ENCODE data around the gene EMX1. TPM values are rescaled to one million over a fixed set of nuclear protein-coding genes. Genes with fewer than 3 reads are reported as not detected.

EMX1 gene
- total and polyA plus RNA-seq, 9 donors: 0.20 to 1.1 (median 0.28) TPM; not detected in 5

DNA sequence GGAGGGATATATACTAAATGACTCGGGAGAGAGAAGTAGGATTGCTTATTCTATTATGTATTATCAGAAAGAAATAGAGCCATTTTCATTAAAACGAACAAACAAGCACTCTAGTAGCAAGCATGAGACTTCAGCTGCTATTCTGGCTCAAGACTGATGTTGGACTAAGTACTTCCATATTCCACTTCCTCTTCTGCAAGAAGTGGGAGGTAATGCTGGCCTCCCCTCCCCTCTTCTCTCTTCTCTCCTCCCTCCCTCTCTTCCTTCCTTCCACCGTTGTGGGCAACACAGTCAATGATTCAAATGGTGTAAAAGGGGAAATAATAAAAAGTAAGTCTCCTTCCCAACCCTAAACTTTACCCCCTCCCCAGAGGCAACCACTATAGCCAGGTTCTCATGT, 62.6 kb downstream of the EMX1 start:
- Histone ChIP-seq H3K27me3 (no peaks in the 10 kb centered on the region), H3K9me3 (no peaks in the 10 kb centered on the region), H3K4me1 (ENCODE audit: insufficient read depth) (peaks cover 8% of the 10 kb centered on the region), H3K27ac (no peak overlapping the region), H3K4me3 (no peak overlapping the region), H3K36me3 (no peaks in the 10 kb centered on the region)
- DNase-seq: no peak
- 55 to 60% (median 59%) methylated on average over 3 of the region's 3 CpGs for WGBS, 3 donors
- intact Hi-C loops (cut with DNase I): no loop called here
- TF ChIP-seq POLR2A (IDR thresholded peaks at IDR 0.05) (no peak), EP300 (IDR thresholded peaks at IDR 0.05) (no peak)
- TF ChIP-seq, protein P1, sequence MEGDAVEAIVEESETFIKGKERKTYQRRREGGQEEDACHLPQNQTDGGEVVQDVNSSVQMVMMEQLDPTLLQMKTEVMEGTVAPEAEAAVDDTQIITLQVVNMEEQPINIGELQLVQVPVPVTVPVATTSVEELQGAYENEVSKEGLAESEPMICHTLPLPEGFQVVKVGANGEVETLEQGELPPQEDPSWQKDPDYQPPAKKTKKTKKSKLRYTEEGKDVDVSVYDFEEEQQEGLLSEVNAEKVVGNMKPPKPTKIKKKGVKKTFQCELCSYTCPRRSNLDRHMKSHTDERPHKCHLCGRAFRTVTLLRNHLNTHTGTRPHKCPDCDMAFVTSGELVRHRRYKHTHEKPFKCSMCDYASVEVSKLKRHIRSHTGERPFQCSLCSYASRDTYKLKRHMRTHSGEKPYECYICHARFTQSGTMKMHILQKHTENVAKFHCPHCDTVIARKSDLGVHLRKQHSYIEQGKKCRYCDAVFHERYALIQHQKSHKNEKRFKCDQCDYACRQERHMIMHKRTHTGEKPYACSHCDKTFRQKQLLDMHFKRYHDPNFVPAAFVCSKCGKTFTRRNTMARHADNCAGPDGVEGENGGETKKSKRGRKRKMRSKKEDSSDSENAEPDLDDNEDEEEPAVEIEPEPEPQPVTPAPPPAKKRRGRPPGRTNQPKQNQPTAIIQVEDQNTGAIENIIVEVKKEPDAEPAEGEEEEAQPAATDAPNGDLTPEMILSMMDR (IDR thresholded peaks at IDR 0.05): no peak

DNA sequence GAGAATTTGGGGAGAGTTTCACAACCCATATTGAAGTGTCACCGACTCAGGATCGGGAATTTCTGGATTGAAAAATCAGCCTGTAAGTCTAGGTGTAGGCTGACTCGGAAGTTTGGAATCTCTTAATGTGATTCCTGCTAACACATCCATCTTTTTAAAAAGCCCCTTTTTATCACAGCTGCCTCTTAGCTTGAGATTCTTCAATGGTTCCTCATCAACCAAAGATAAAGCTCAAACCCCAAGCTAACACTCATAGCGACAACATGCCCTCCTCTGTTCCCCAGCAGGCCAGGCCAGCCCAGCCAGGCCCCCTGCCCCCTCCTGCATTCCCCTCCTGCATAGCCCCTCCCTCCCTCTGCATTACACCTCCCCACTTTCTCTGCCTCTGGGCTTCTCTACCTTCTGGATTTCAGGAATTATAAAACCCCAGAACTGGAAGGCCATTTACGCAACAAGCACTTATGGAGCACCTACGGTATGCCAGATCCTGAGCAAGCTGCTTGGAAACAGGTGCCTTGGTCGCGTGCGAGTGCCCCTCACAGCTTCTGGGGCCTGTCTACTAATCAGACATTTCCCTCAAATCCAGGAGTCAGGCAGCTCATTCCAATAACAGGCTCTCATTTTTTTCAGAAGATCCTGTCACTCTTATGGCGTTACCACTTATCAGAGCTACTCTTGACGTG, 63.4 kb downstream of the EMX1 start:
- Histone ChIP-seq H3K9me3 (no peaks in the 10 kb centered on the region), H3K36me3 (no peaks in the 10 kb centered on the region), H3K27ac (no peak overlapping the region), H3K4me3 (no peak overlapping the region), H3K4me1 (ENCODE audit: insufficient read depth) (peaks cover 8% of the 10 kb centered on the region), H3K27me3 (no peaks in the 10 kb centered on the region)
- intact Hi-C loops (cut with DNase I): no loop called here
- 87 to 92% (median 88%) methylated on average over 11 of the region's 11 CpGs for WGBS, 3 donors
- TF ChIP-seq, protein P1 (IDR thresholded peaks at IDR 0.05): no peak
- TF ChIP-seq POLR2A (IDR thresholded peaks at IDR 0.05): no peak
- TF ChIP-seq EP300 (IDR thresholded peaks at IDR 0.05): no peak
- DNase-seq: no peak

DNA sequence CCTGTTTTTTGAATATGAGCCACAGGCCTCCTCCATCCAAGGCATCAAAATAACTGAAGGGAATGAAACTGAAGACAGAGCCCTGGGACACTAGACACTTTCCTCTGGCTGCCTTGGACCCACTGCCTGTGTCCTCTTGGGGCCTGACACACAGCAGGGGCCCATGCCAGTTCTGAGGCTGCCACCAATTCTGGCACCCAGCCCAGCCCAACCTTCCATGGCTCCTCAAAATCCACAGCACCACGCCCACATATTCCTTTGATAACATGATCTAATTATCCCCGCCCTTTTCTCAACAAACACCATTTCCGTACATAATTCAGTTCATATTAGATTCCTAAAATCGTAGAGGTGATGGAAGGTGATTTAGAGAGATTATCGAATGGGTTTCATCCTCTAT, 64.2 kb downstream of the EMX1 start:
- no peak overlapping the region for H3K4me3 ChIP-seq
- no peaks in the 10 kb centered on the region for H3K36me3 ChIP-seq
- no peak for DNase-seq

DNA sequence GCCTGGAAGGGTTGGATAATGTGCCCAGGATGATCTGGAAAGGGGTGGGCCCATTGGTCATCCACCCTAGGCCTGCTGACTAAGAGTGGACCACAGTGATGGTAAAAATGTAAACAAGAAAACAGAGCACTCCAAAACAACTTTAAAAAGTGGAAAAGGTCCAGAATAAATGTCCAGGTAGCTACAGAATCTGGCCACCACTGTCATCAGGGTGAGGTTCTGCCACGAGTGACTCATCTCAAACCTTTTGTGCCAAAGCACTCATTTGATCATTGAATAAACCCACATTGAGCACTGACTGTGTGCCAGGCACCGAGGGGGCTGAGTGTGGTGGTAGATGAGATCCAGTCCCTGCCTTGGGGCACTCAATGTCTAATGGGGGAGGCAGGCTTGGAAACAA, 64.9 kb downstream of the EMX1 start:
- TF ChIP-seq, protein P1 (IDR thresholded peaks at IDR 0.05): no peak
- TF ChIP-seq EP300 (IDR thresholded peaks at IDR 0.05): no peak
- TF ChIP-seq POLR2A (IDR thresholded peaks at IDR 0.05): no peak
- intact Hi-C loops (cut with DNase I): no loop called here
- Histone ChIP-seq H3K27ac (no peak overlapping the region), H3K36me3 (no peaks in the 10 kb centered on the region), H3K27me3 (no peaks in the 10 kb centered on the region), H3K9me3 (no peaks in the 10 kb centered on the region), H3K4me3 (no peak overlapping the region), H3K4me1 (ENCODE audit: insufficient read depth) (peaks cover 8% of the 10 kb centered on the region)
- no peak for DNase-seq
- WGBS, 3 donors: 84 to 90% (median 85%) methylated on average over 2 of the region's 2 CpGs

More for the DNA sequence above, 64.2 kb downstream of the EMX1 start:
- H3K27ac ChIP-seq: no peak overlapping the region
- H3K27me3 ChIP-seq: no peaks in the 10 kb centered on the region
- intact Hi-C loops (cut with DNase I): no loop called here
- WGBS, 3 donors: 95% methylated on average over 5 of the region's 5 CpGs
- no peak for TF ChIP-seq POLR2A (IDR thresholded peaks at IDR 0.05)
- no peak for TF ChIP-seq EP300 (IDR thresholded peaks at IDR 0.05)
- TF ChIP-seq, protein P1 (IDR thresholded peaks at IDR 0.05): no peak
- peaks cover 8% of the 10 kb centered on the region for H3K4me1 ChIP-seq (ENCODE audit: insufficient read depth)
- no peaks in the 10 kb centered on the region for H3K9me3 ChIP-seq

All from ovary (tissue), 9 donors.